Esophagus squamous epithelium (tissue), 5 donors: Measurements from ENCODE around the gene CNNM2. TPM values are rescaled to one million over a fixed set of nuclear protein-coding genes. Genes with fewer than 3 reads are reported as not detected.
"Not testable (repeated sequence)": the region's sequence is repeated elsewhere in the genome, so short reads cannot be mapped to it uniquely, and the experiment has no call there.

Source experiments
- DNase-seq: peaks from one replicate; lab custom pipeline; 2025; lab: John Stamatoyannopoulos, UW
- H3K27ac ChIP-seq, 4 donors: fragments of 200-600 bp; sonication (generic); one replicate each; pipeline ENCODE4 v1.5.1; 2016 to 2019; ENCODE audit warnings: mild to moderate bottlenecking in 1 of 4
- H3K27me3 ChIP-seq, 4 donors: fragments of 200-600 bp; sonication (generic); 1 replicate in 3 of 4; 2 replicates in 1 of 4; pipeline versions ENCODE4 v1.5.1 to v1.6.0; 2017 to 2021; ENCODE audit warnings: antibody characterized with exemption in 1 of 4
- H3K36me3 ChIP-seq, 3 donors: fragments of 200-600 bp; sonication (generic); one replicate each; pipeline ENCODE4 v1.5.1; 2016 to 2019
- H3K4me1 ChIP-seq, 3 donors: fragments of 200-600 bp; sonication (generic); one replicate each; pipeline ENCODE4 v1.5.1; 2017 to 2019
- H3K4me3 ChIP-seq, 4 donors: fragments of 200-600 bp; sonication (generic); 1 replicate in 3 of 4; 2 replicates in 1 of 4; pipeline ENCODE4 v1.5.1; 2016 to 2019; ENCODE audit warnings: mild to moderate bottlenecking in 2 of 4, moderate library complexity in 1 of 4
- H3K9me3 ChIP-seq, 3 donors: fragments of 200-600 bp; sonication (generic); one replicate each; pipeline ENCODE4 v1.5.1; 2016 to 2019
- POLR2A ChIP-seq, 4 donors: fragments of 450-650 bp; IDR thresholded peaks; one replicate each; pipeline ENCODE4 v1.6.1; 2017; ENCODE audit warnings: antibody characterized with exemption in 4 of 4, mild to moderate bottlenecking in 4 of 4, moderate library complexity in 3 of 4
- WGBS, 2 donors: methylation state at CpG; one replicate each; pipeline ENCODE4 v1.1.5; 2018; 5-methylcytosine and 5-hydroxymethylcytosine counted together
- intact Hi-C: fragments of 100-400 bp; cut with DNase I; formaldehyde crosslinking; loops from one replicate; pipeline ENCODE4 v1.15.0; 2022
- total RNA-seq, 4 donors: library from RNA; depleted of rRNA; stranded (reverse); fragments of >200 nt; gene quantifications; one replicate each; pipeline ENCODE4 v1.1.0, GENCODE V29; 2016
- TF ChIP-seq, protein P1 (sequence below), 6 experiments: fragments of 450-650 bp in 4 of 6; fragments of 200-600 bp in 2 of 6; sonication (generic) in 2 of 6; IDR thresholded peaks; one replicate each; pipeline ENCODE4 v1.5.1; 2016 to 2019; ENCODE audit warnings: antibody characterized with exemption in 6 of 6, mild to moderate bottlenecking in 4 of 6, moderate library complexity in 4 of 6
- donor health status: DM: yes; HTN: yes; CAD: no.

The CNNM2 gene
- total RNA-seq, 4 donors from 2014 or later: 2.2 to 3.6 (median 2.6) TPM

DNA sequence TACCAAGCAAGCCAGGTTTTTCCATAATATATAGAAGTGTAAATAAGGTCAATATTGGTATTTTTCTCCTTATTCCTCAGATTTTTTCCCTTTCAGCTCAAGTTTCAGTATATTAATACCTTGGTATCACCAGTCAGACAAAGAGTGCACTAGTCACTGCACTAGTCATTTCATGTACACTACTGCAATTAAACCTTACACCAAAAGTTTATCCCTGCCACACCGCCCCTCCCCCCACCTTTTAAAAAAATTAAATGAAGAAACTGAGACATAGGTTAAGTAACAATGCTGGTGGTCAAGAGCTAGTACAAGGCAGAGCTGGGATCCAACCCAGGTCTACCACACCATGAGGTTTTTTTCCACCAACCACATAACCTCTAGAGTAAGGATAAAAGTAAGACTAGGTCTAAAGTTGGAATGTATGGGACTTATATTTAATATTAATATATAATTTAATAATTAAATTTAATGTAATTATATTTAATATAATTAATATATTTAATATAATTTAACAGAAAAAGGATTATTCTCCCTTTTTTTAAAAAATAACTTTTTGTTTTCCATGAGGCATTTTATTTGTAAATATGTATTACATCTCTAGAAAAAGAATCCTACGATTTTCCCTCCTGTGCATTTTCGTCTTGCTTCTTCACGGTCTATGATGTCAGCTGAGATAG is 206.5 kb downstream of the CNNM2 start:
- Histone ChIP-seq H3K9me3 (no peaks in the 10 kb centered on the region), H3K4me3 (no peak overlapping the region), H3K36me3 (peaks cover 0 to 25% (median 0%) of the 10 kb centered on the region in 3 donors), H3K27ac (peak overlapping the region in 1 of 4 donors; percentile 31), H3K27me3 (no peaks in the 10 kb centered on the region), H3K4me1 (peaks cover 0 to 66% (median 20%) of the 10 kb centered on the region in 3 donors)
- TF ChIP-seq, protein P1, sequence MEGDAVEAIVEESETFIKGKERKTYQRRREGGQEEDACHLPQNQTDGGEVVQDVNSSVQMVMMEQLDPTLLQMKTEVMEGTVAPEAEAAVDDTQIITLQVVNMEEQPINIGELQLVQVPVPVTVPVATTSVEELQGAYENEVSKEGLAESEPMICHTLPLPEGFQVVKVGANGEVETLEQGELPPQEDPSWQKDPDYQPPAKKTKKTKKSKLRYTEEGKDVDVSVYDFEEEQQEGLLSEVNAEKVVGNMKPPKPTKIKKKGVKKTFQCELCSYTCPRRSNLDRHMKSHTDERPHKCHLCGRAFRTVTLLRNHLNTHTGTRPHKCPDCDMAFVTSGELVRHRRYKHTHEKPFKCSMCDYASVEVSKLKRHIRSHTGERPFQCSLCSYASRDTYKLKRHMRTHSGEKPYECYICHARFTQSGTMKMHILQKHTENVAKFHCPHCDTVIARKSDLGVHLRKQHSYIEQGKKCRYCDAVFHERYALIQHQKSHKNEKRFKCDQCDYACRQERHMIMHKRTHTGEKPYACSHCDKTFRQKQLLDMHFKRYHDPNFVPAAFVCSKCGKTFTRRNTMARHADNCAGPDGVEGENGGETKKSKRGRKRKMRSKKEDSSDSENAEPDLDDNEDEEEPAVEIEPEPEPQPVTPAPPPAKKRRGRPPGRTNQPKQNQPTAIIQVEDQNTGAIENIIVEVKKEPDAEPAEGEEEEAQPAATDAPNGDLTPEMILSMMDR (IDR thresholded peaks at IDR 0.05): no peak
- no peak for TF ChIP-seq POLR2A (IDR thresholded peaks at IDR 0.05)
- intact Hi-C loops: no loop called here
- 91 to 98% methylated on average over 4 of the region's 4 CpGs for WGBS, 2 donors
- DNase-seq: no peak

DNA sequence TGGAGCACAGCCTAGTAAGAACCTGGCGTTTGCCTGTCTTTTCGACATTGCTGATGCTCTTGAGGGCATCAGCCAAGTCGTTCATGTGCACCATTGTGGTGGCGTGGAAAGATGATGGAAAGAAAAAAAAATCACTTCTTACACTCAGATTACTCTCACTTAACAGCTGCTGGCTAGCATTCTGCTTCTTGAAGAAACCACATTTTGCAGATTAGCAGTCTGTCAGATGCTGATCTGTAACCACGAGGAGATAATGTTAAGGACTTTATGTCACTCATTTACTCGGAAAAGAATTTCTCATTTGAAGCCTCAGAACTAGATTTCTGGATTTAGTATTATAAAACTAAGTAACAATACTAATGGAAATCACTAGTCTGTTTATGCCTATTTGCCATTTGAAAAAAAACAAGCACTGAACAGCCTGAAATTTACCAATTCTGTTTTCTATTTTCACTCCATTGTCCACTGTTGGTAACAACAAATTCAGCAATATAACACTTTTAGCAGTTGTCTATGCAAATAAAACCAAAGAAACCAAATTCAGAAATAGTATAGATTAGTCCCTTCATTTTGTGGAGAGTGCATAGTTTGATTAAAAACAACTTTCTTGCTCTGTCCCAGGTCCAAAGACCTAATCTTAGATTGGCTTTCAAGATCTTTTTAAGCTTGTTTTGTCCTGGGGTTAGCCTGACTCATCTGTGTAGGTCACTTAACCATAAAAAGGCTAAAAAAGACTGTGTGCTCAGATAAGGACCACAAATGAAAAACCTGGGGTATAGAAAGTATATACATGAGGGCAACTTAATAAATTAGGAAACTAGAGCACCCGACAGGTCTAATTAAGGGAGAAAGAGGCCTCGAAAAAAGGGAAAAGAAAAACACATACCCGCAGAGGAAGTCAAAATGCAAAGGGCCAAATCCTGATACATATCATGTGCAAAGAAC is 207.5 kb downstream of the CNNM2 start:
- peak overlapping the region in 1 of 4 donors; percentile 21 for H3K27ac ChIP-seq
- intact Hi-C loops: no loop called here
- H3K9me3 ChIP-seq: no peaks in the 10 kb centered on the region
- H3K4me3 ChIP-seq: no peak overlapping the region
- no peaks in the 10 kb centered on the region for H3K27me3 ChIP-seq
- peaks cover 0 to 25% (median 0%) of the 10 kb centered on the region in 3 donors for H3K36me3 ChIP-seq
- TF ChIP-seq POLR2A (IDR thresholded peaks at IDR 0.05): no peak
- TF ChIP-seq, protein P1 (IDR thresholded peaks at IDR 0.05): no peak
- DNase-seq: no peak
- H3K4me1 ChIP-seq: peaks cover 0 to 56% (median 20%) of the 10 kb centered on the region in 3 donors
- 74 to 75% methylated on average over 9 of the region's 9 CpGs for WGBS, 2 donors

DNA sequence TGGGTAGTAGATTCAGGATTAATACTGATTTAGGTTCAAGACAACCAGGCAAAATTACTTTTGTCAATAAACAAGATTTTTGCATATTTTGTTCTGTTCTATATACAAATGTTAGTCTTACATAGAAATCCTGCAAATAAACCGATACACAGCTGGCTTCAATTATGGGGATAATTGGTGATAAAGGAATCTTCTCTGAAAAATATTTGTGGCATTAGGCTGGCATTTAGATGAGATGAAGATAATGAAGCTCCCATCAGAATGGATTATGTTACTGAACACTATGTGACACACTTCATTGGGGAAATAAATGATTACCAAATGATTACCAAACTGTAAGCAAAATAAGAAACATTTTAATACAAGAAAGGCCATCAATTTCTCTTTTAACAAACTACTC is 209.1 kb downstream of the CNNM2 start:
- H3K27me3 ChIP-seq: no peaks in the 10 kb centered on the region
- TF ChIP-seq, protein P1 (IDR thresholded peaks at IDR 0.05): no peak
- no peak for TF ChIP-seq POLR2A (IDR thresholded peaks at IDR 0.05)
- DNase-seq: no peak
- no peaks in the 10 kb centered on the region for H3K9me3 ChIP-seq
- no peak overlapping the region for H3K4me3 ChIP-seq
- 81 to 96% methylated on average over 1 of the region's 1 CpG for WGBS, 2 donors
- intact Hi-C loops: no loop called here
- peaks cover 0 to 40% (median 11%) of the 10 kb centered on the region in 3 donors for H3K4me1 ChIP-seq
- peaks cover 0 to 36% (median 0%) of the 10 kb centered on the region in 3 donors for H3K36me3 ChIP-seq
- no peak overlapping the region for H3K27ac ChIP-seq

DNA sequence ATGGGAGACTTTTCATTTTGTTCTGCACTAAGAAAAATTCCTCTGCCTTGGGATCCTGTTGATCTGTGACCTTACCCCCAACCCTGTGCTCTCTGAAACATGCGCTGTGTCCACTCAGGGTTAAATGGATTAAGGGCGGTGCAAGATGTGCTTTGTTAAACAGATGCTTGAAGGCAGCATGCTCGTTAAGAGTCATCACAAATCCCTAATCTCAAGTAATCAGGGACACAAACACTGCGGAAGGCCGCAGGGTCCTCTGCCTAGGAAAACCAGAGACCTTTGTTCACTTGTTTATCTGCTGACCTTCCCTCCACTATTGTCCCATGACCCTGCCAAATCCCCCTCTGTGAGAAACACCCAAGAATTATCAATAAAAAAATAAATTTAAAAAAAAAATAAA is 212.1 kb downstream of the CNNM2 start:
- intact Hi-C loops, H3K9me3 ChIP-seq, H3K4me3 ChIP-seq, H3K27ac ChIP-seq, H3K27me3 ChIP-seq, DNase-seq: not testable (repeated sequence)
- WGBS, 2 donors: 83 to 89% methylated on average over 3 of the region's 5 CpGs
- H3K36me3 ChIP-seq: peaks cover 0 to 62% (median 8%) of the 10 kb centered on the region in 3 donors
- H3K4me1 ChIP-seq: peaks cover 0 to 12% (median 0%) of the 10 kb centered on the region in 3 donors

DNA sequence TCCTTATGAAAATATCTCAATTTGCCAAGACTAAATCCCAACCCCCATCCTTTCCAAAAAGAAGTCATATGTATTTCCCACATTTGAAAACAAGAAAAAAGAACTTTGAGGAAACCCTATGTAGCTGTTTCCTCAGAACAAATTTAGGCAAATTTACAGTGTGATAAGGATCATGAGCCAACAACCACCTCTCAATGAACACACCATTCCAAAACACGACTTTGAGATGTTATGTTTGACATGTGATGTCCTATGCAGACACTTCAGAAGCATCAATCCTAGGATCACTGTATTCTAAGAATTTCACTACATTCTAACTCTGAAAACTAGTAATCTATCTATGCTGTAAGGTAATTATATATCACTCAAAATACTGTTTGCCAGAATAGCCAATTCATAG is 212.8 kb downstream of the CNNM2 start:
- no peak overlapping the region for H3K27ac ChIP-seq
- no peak overlapping the region for H3K4me3 ChIP-seq
- H3K36me3 ChIP-seq: peaks cover 0 to 66% (median 14%) of the 10 kb centered on the region in 3 donors
- intact Hi-C loops: no loop called here
- DNase-seq: no peak
- no peaks in the 10 kb centered on the region for H3K27me3 ChIP-seq
- no peaks in the 10 kb centered on the region for H3K9me3 ChIP-seq
- TF ChIP-seq, protein P1 (IDR thresholded peaks at IDR 0.05): no peak
- TF ChIP-seq POLR2A (IDR thresholded peaks at IDR 0.05): no peak
- H3K4me1 ChIP-seq: peaks cover 0 to 5% (median 0%) of the 10 kb centered on the region in 3 donors
- 68 to 70% methylated on average over 1 of the region's 1 CpG for WGBS, 2 donors

DNA sequence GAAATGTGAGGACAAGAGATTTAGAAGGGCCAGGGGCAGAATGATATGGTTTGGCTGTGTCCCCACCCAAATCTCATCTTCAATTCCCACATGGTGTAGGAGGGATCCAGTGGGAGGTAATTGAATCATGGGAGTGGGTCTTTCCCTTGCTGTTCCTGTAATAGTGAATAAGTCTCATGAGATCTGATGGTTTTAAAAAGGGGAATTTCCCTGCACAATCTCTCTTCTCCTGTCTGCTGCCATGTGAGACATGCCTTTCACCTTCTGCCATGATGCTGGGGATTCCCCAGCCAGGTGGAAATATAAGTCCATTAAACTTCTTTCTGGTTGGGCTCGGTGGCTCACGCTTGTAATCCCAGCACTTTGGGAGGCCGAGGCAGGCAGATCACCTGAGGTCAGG is 217.1 kb downstream of the CNNM2 start:
- H3K4me3 ChIP-seq, DNase-seq, intact Hi-C loops, H3K4me1 ChIP-seq, H3K27me3 ChIP-seq, H3K27ac ChIP-seq, H3K9me3 ChIP-seq: not testable (repeated sequence)
- H3K36me3 ChIP-seq: peaks cover 0 to 86% (median 14%) of the 10 kb centered on the region in 3 donors
- WGBS, 2 donors: 80 to 88% methylated on average over 1 to 3 of the region's 3 CpGs
